ENCODE measurements around the gene PTPRA.
"Not testable (repeated sequence)": the region's sequence is repeated elsewhere in the genome, so short reads cannot be mapped to it uniquely, and the experiment has no call there.

PTPRA gene, protein sequence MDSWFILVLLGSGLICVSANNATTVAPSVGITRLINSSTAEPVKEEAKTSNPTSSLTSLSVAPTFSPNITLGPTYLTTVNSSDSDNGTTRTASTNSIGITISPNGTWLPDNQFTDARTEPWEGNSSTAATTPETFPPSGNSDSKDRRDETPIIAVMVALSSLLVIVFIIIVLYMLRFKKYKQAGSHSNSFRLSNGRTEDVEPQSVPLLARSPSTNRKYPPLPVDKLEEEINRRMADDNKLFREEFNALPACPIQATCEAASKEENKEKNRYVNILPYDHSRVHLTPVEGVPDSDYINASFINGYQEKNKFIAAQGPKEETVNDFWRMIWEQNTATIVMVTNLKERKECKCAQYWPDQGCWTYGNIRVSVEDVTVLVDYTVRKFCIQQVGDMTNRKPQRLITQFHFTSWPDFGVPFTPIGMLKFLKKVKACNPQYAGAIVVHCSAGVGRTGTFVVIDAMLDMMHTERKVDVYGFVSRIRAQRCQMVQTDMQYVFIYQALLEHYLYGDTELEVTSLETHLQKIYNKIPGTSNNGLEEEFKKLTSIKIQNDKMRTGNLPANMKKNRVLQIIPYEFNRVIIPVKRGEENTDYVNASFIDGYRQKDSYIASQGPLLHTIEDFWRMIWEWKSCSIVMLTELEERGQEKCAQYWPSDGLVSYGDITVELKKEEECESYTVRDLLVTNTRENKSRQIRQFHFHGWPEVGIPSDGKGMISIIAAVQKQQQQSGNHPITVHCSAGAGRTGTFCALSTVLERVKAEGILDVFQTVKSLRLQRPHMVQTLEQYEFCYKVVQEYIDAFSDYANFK

DNA sequence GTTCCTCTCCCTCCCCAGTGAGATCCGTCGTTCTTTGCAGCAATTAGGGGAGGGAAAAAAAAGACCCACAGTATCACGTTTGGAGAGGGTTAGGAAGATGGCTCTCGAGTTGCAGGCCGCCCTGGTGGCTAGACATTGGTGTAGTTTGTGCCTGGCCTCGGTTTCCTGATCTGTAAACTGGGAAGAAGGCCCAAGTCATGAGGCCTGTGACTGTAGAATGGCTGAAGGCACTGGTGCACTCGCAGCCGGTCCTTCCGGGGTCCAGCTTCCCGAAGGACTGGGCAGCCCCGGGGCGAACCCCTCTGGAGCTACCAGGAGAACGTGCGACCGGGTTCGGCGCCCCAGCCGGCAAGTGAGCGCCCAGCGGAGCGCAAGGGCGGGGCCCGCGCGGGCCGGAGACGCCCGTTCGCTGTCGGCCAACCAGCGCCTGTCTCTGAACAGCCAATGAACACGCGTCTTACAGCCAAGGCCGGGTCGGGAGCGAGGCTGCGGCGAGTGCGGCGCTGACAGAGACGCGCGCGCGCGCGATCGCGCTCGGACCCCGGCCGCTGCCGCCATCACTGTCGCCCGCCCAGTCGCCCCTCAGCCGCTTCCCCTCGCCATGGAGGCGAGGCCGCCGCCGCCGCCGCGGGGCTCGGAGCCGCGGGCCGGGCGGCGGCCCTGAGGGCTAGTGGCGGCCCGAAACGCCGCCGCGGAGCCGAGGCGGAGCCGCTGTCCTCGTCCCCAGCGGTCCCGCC is at the start of gene PTPRA:
TSS of gene PTPRA (plus strand) at position 472 of the 737 bp plus-strand sequence. CDS start 90,797 bp downstream, outside the sequence.
- peak; percentile 92 for DNase-seq

DNA sequence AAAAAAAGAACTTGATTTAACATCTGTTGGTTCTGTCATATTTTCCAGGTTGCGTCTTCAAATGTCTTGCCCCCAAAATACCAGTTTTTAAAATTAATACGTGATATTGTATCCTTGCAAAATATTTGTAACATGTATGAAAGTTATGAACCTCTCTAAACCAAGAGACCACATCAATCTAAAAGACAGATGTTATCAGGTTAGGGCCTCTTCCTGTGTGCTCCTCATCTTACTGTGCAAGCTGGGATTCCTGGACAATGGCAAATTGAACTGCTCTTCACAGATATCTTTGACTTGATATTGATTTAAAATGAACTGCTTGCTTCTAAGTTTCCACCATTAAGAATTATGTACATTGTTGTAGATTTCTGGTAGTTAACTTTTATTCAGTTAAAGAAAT is 47.5 kb upstream of the PTPRA start:
- no peak for DNase-seq

DNA sequence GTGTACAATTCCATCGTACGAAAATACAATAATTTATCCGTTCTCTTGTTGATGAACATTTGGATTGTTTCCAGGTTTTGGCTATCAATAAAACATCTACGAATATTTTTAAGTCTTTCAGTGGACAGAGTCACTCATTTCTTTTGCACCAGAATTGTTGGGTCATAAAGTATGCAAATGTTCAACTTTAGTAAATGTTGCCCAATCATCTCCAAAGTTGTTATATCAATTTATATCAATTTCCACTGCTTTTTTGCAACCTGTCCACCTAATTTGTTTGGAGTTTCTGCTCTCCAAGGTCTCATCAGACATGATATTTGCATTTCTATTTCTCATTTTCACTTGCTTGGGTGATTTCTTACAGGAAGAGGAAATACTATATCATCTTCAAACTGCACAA is 46.6 kb upstream of the PTPRA start:
- DNase-seq = no peak

DNA sequence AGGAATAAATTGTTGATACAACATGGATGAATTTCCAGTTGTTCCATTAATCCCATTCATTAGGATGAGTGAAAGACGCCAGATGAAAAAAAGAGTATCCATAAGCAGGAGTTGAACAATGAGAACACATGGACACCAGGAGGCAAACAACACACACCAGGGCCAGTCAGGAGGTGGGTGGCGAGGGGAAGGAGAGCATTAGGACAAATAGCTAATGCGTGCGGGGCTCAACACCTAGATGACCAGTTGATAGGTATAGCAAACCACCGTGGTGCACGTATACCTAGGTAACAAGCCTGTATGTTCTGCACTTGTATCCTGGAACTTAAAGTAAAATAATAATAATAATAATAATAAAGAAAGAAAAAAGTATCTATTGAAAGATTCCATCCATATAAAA is 43.9 kb upstream of the PTPRA start:
- no peak for DNase-seq

DNA sequence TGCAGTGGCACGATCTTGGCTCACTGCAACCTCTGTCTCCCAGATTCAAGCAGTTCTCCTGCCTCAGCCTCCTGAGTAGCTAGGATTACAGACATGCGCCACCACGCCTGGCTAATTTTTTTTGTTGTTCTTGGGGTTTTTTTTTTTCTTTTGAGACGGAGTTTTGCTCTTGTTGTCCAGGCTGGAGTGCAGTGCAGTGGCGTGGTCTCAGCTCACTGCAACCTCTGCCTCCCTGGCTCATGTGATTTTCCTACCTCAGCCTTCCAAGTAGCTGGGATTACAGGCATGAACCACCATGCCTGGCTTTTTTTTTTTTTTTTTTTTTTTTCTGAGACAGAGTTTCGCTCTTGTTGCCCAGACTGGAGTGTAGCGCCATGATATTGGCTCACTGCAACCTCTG is 42.1 kb upstream of the PTPRA start:
- DNase-seq = not testable (repeated sequence)

DNA sequence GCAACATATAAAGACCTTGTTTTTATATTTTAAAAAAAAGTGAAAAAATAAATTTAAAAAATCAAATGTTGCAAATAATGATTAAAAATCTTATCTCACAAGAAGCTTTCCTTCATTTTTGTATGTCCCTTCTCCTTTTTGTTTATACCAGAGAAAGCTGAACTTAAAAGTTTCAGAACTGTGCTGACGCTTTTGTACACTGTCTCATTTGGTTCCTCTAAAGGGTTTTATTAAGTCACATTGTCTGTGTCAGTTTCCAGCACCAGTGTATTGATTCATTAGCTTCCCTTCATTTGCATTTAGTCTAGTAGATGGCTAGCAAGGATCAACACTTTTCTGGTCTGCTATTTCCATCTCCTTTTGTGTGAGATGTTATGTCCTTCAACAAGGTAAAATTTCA is 39.5 kb upstream of the PTPRA start:
- DNase-seq = no peak

DNA sequence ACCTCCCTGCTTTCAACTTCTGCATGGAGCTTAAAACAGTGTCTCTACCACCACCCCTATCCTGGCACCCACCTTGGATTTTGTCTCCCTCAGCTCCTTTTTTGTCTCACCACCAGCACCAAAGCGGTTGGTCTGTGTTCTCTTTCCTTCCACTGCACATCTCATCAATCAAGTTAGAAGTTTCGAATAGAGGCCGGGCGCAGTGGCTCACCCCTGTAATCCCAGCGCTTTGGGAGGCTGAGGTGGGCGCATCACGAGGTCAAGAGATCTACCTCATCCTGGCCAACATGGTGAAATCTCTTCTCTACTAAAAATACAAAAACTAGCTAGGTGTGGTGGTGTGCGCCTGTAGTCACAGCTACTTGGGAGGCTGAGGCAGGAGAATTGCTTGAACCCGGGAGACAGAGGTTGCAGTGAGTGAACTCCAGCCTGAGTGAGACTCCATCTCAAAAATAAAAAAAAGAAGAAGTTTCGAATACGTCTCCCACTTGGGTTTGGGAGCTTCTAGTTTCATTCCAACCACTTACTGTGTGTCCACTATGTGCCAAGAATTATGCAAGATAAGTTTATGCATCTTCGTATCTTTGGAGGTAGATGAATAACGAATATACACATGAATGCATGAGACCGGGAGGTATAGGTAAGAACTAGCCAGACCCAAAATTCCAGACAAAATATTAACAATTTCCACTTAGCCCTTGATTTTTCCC is 38.7 kb upstream of the PTPRA start:
- DNase-seq = no peak

DNA sequence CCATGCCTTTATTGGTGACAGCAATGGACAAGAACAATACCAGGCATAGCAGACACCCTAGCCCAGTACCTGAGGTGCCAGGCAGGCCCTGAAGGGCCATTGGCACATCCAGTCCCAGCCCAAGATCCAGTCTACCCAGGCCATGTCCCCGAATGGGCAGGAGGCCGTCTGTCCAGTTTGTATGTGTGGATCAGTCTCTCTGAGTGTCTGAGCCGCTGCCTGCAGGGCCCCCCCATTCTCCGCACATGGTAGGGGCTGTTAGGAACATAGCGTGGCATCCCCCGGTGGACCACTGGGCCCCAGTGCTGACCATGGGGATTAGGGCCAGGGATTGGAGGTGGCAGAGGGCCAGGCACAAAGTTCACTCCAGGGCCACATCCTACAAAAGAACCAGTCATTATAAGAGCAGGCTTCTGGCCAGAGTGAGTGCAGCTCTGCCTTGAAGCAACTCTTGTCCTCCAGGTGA is 37.9 kb upstream of the PTPRA start:
- no peak for DNase-seq

DNA sequence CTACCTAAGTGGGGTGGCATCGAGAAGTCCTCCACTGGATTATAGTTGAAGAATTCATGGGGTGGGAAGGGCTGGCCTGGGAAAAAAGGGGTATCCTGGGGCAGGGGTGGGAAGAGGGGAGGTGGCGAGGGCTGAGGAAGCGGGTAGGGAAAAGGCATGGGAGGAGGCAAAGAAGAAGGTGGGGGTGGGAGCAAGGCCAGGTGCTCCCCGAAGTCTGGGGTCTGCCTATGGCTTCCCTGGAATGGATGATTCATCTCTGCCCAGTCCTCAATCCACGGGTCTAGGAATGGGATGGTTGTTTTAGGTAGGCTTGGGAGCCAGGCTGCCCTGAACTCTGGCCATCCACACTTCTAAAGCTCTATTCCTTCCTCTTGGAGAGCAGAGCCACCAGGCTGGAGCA is 37.2 kb upstream of the PTPRA start:
- DNase-seq = no peak

DNA sequence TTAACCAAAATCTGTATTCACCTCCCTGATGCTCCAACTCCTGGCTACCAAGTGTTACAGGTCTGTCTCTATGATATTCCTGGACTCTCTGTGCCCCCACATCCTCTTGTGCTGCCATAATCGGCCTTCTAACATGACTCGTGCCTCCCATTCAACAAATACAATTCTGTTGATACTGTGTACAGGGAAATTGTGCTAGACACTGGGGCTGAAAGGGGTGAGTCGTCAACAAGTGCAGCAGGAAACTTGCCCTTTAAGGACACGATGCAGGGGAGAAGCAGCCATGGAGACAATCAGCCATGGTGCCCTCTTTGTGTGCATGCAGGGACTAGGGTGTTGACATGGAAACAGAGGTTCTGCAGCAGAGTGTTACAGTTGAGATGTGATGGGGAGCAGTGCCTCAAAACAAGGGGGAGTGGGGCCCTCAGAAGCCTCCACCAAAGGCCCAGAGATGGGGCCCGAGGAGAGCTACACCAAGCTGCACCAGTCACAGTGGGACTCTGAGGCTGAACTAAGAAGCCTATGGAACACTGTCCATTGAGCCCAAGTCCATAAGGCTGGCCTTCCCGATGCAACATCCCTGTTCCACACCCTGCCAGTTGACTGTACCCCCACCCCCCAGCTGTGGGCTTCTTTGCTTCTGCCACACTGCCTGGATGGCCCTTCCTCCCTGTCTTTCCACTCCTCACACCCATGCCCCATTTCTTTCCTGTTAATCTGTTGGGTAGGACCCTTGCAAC is 35.9 kb upstream of the PTPRA start:
- no peak for DNase-seq

DNA sequence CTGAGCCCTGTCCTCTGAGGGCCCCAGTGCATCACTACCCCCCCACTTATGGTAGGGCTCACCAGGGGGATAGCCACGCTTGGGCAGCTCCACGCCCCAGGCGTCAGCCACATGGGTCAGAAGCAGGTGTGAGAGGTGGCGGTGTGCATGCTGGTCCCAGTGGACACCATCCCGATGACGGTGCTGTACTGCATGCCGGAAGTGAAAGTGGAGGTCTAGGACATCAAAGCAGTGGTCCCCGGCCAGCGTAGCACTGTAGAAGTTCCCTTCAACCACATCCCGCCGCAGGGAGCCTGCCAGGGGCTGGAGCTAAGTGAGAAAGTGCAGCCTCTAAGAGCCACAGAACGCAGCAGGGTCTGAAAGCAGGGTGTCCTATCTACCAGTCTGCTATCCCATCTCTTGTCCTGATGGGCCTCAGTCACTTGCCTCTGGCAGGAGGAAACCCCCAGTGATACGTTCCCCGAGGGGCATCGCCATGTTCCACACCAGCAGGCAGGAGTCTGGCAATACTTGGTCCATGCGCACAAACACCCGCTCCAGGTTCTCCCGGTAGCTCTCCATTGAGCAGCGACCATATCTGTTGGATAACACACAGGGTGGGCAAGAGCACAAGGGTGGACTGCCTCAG is 35.0 kb upstream of the PTPRA start:
- DNase-seq = no peak

DNA sequence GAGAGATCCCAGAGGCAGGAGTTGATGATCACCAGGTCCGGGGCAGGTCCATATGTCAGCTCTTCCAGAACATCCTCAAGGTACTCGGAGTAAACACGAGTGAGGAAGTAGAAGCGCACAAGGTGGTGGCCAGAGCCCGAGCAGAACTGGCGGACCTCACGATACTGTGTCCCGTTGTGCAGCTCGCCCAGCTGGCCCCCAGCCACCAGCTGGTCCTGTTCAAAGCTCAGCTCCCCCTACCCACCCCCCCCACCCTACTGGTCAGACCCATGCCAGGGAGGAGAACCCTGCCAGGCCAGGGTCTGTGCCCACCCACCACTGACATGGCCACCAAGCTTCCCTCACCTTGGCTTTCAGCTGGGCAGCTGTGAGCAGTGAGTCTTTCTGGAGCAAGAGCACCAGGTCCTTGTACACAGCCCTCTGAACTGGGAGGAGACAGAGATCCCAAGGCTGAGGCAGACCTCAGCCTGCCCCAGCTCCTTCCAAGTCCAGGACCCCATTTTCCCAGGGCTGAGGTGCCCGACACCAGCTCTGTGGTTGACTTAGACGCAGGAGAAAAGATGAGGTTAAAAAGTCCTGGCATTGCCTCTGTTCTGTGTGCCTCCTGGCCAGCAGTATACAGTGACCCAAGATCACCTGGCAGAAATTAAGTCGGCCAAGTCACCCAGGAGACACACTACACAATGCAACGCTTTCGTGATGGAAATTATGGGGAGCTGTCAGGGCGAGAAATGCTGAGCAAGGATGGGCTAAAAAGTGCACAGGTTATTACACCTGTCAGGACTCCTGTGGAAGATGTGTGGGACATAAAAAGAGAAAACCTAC is 34.2 kb upstream of the PTPRA start:
- no peak for DNase-seq

DNA sequence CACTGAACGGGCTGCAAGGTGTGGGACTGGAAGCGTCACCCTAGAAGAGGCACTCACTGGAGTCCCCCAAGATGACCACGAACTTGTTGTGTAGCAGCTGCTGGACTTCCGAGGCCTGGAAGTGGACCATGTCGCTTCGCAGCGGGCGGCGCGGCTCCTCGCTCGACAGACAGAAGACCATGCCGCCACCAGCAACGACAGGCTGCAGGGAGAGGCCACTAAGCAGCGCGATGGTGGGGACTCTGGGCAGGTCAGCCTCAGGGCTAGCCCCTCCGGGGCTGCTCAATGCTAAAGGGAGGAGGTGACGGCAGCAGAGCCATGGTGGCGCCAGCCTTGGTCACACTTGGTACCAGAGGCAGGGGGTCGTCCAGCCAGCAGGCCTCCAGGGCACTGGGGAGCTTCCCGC is 33.5 kb upstream of the PTPRA start:
- DNase-seq = no peak

DNA sequence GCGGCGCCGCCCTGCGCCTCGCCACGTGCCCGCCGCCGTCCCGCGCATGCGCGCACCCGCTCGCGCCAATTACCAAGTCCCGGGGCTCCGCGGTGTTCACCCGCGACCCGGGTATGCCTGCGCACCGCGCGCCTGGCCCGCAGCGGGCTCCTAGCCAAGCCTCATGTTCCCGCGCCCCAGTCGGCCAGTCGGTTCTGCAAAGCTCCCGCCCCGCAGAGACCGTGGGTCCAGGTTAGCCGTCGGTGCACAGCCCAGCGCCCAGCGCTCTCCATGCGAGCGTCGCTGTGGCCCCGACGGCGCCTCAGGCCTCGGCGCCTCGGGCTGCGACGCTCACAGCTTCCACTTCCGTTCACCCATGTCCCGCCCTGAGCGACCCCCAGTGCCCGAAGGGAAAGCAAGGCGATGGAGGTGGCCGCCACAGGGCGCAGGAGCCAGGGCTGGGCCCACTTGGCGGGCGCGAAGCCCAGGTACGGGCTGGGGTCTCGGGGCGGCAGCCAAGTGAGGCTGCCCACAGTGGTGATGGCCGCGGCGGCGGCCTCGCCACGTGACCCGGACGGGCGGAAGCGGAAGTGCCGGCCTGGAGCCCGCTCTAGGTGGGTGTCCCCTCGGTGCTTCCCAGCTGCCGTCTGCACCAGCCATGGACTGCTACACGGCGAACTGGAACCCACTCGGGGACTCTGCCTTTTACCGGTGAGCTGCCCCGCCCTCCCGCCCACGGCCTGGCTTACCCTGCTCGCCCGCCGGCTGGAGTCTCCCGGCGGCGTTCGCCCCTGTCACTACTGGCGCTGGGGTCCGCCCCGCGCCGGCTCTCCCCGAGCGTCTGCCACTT is 32.9 kb upstream of the PTPRA start, which contains the start of the genes PCED1A and VPS16:
TSS of gene PCED1A (minus strand) at position 518 of the 829 bp plus-strand sequence. CDS start 743 bp downstream, outside the sequence.
TSS of gene VPS16 (plus strand) at position 608 of the 829 bp plus-strand sequence. CDS start at position 638, 30 bp downstream.
- peak; percentile 90 for DNase-seq

DNA sequence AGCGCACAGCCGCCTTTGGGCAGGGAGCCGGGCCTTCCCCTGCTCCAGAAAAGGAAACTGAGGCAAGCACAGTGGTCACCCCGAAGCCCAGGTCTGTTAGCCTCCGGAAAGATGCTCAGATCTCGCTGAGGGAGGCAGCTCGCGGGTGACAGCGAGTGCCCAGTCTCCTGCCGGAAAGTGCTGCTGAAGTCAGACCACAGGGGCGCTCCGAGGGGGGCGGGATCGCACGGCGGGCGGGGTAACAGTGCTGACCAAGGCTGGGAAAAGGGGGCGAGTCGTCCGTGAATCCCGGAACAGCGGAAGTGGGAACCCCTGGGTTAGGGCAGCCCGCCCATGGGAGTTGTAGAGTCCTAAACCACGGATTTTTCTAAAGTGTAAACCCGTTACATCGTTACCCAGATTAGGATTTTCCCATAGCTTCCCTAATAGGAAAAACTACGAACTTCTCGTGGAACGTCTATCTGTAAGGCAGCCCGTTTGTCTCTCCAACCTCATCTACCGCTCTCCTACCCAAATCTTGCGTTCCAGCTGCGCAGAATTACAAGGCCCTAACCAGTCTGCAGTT is 32.2 kb upstream of the PTPRA start:
- DNase-seq = peak; percentile 34

DNA sequence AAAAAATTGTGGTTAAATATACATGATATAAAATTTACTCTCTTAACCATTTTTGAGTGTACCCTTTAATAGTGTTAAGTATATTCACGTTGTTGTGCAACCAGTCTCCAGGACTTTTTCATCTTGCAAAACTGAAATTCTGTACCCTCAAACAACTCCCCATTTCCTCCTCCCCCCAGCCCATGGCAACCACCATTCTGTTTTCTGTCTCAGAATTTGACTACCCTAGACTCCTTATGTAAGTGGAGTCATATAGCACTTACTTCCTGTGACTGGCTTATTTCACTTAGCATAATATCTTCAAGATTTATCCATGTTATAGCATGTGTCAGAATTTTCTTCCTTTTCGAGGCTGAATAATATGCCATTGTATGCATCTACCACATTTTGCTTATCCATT is 27.7 kb upstream of the PTPRA start:
- no peak for DNase-seq

DNA sequence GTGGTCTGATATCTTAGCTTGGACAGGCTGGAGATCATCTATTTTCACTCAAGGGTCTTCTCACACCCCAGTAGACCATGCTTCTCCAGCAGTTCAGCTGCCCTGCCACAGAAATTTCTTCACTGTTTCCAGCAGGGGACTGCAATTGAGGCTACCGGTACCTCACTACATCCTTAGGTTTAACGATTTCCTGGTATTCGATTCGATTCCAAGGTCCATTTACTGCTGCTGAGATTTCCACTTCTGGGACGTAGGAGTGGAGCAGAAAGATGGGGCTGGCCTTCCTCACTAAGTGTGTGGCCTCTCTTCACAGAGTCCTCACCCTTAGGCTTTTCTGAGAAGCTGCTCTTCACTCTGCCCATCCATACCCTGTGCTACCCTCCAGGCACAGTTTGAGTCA is 26.6 kb upstream of the PTPRA start:
- no peak for DNase-seq

DNA sequence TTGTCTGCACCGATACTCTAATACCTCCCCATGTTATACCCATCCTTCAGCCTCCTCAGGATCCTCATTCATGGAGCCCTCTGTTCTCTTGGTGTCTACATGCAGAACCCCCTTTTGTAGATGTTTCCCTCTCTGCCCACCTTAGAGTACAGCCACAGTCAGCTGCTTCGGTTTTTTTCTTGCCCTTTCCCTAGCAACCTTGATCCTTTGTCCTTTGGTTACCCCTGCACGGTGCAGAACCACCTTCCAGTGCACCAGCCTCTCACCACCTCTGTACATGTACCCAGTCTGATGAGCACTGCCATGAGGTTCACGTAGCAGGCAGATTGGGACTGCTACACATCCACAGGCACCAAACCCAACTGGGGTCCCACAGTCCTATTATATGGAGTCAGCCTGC is 25.5 kb upstream of the PTPRA start:
- DNase-seq = no peak

DNA sequence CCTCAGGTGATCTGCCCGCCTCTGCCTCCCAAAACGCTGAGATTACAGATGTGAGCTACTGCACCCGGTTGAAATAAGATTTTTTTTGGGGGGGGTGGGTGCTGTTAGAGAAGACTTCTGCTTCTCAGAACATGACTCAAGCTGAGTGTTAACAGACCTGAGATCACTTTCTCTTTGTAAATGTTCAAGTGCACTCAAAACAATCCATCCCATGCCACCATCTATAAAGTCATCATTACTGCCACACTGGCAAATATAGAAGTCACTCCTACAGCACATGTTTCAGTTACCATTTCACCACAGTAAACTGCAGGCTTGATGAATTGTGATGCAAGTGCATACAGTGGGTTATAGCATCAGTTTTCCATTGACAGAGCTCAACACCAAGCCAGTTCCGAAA is 23.8 kb upstream of the PTPRA start:
- DNase-seq = no peak
